Small intestine (tissue), 7 donors: Measurements from ENCODE around the gene INSYN1. TPM values are rescaled to one million over a fixed set of nuclear protein-coding genes. Genes with fewer than 3 reads are reported as not detected.

Experiments
- DNase-seq, 2 donors: peaks; one replicate each; pipeline versions ENCODE4 v3.0.0 to v3.0.0-alpha.2; 2013
- FAIRE-seq: peaks from 2 replicates; lab custom pipeline; 2012; peaks lifted over from hg19 to GRCh38; lab: Jason Lieb, UNC
- H3K27ac ChIP-seq, 3 donors: one replicate each; pipeline ENCODE4 v1.5.1; 2013; ENCODE audit warnings: low read length in 2 of 3, mild to moderate bottlenecking in 2 of 3, control low read depth in 1 of 3, inconsistent platforms in 1 of 3, low read depth in 1 of 3, moderate library complexity in 1 of 3
- H3K27me3 ChIP-seq, 3 donors: one replicate each; pipeline ENCODE4 v1.6.1; 2013; ENCODE audit warnings: low read length in 3 of 3, inconsistent platforms in 1 of 3; ENCODE audit not compliant: control insufficient read depth in 3 of 3, insufficient read depth in 3 of 3
- H3K36me3 ChIP-seq, 3 donors: one replicate each; pipeline ENCODE4 v1.6.1; 2013; ENCODE audit warnings: low read length in 3 of 3, inconsistent platforms in 1 of 3, low read depth in 1 of 3, mild to moderate bottlenecking in 1 of 3, moderate library complexity in 1 of 3; ENCODE audit not compliant: control insufficient read depth in 3 of 3, insufficient read depth in 2 of 3
- H3K4me1 ChIP-seq, 3 donors: one replicate each; pipeline ENCODE4 v1.6.1; 2013; ENCODE audit warnings: low read length in 2 of 3, inconsistent platforms in 1 of 3, low read depth in 1 of 3, mild to moderate bottlenecking in 1 of 3, moderate library complexity in 1 of 3; ENCODE audit not compliant: control insufficient read depth in 3 of 3, insufficient read depth in 2 of 3
- H3K4me3 ChIP-seq, 3 donors: one replicate each; pipeline ENCODE4 v1.5.1; 2013; ENCODE audit warnings: low read length in 3 of 3, control low read depth in 1 of 3, inconsistent platforms in 1 of 3, low read depth in 1 of 3, mild to moderate bottlenecking in 1 of 3, moderate library complexity in 1 of 3
- H3K9me3 ChIP-seq, 2 donors: one replicate each; pipeline ENCODE4 v1.6.1; 2013; ENCODE audit warnings: low read depth in 1 of 2, low read length in 1 of 2; ENCODE audit not compliant: control insufficient read depth in 2 of 2, insufficient read depth in 1 of 2
- WGBS, 3 donors: extraction: QIAGEN DNeasy Blood & Tissue Kit; methylation state at CpG; one replicate each; pipeline ENCODE4 v1.1.7; 2013; 5-methylcytosine and 5-hydroxymethylcytosine counted together
- polyA plus RNA-seq, 4 donors: library from polyadenylated mRNA; stranded (reverse) in 3 of 4; unstranded in 1 of 4; fragments of 200-250 nt in 3 of 4; fragments of 120-200 nt in 1 of 4; gene quantifications; one replicate each; pipeline versions ENCODE4 v1.2.1 to v1.2.3, GENCODE V29; 2013
- donor health status: healthy with polysubstance abuse.
- donor health status: control.
- donor health status: control.
- donor health status: Bipolar disorder and iron deficiency.
- donor health status: healthy.

INSYN1 gene
- polyA plus RNA-seq, 4 donors, result 1.9 to 2.2 (median 1.9) TPM; not detected in 1

GRCh38 chr15:73749971-73750370, 3.2 kb downstream of the INSYN1 start:
- no peak for FAIRE-seq
- no peaks in the 10 kb centered on the region for H3K9me3 ChIP-seq
- 76 to 88% (median 87%) methylated on average over 5 of the region's 5 CpGs for WGBS, 3 donors
- H3K27me3 ChIP-seq, result peaks cover 2 to 61% (median 18%) of the 10 kb centered on the region in 3 donors
- H3K4me1 ChIP-seq, result peaks cover 0 to 2% (median 0%) of the 10 kb centered on the region in 3 donors
- DNase-seq, result no peak
- H3K4me3 ChIP-seq, result no peak overlapping the region
- H3K27ac ChIP-seq, result no peak overlapping the region
- no peaks in the 10 kb centered on the region for H3K36me3 ChIP-seq

DNA sequence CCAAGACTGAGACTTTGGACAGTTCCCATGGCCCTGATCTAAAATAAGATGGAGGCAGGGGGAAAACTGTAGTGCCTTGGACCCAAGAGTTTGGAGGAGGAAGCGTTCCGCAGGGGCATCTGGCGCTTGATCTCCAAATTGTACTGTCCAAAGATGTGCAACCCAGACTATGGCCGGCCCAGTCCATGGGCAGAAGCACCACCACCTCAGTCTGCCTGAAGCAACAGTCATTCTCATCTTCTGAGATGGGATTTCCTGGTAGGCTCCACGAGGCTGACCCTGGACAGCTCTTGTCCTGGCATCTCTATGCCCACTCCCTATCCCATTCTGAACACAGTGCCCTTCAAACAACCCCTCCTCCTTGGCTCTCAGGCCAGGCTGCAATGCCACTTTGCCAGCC, 3.6 kb downstream of the INSYN1 start:
- Histone ChIP-seq H3K4me3 (no peak overlapping the region), H3K4me1 (peaks cover 0 to 2% (median 0%) of the 10 kb centered on the region in 3 donors), H3K9me3 (no peaks in the 10 kb centered on the region), H3K27me3 (peaks cover 2 to 56% (median 17%) of the 10 kb centered on the region in 3 donors), H3K27ac (no peak overlapping the region), H3K36me3 (no peaks in the 10 kb centered on the region)
- no peak for DNase-seq
- WGBS, 3 donors, result 79 to 88% (median 83%) methylated on average over 5 of the region's 5 CpGs
- FAIRE-seq, result no peak

DNA sequence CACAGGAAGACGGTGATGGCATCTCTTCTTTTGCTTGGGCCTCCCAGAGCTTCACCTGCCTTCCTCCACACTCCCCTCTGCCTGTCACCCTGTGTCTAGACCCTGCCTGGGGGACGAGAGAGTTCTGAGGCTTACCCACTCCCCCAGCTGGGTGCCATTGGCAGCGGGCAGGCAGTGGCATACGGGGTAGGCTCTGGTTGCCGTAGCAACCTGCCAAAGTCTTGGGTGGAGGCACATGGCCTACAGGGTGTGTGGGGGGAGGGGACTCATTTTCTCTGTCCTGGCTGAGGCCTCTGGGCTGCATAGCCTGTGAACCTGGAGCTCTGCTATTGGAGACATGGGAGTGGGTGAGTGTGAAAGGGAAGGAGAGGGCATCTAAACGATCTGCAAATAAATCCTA, 4.4 kb downstream of the INSYN1 start:
- Histone ChIP-seq H3K27ac (no peak overlapping the region), H3K4me1 (peaks cover 0 to 2% (median 0%) of the 10 kb centered on the region in 3 donors), H3K4me3 (no peak overlapping the region), H3K27me3 (peaks cover 2 to 49% (median 12%) of the 10 kb centered on the region in 3 donors), H3K36me3 (no peaks in the 10 kb centered on the region), H3K9me3 (no peaks in the 10 kb centered on the region)
- 59 to 67% (median 60%) methylated on average over 6 of the region's 6 CpGs for WGBS, 3 donors
- DNase-seq, result no peak
- FAIRE-seq, result no peak

DNA sequence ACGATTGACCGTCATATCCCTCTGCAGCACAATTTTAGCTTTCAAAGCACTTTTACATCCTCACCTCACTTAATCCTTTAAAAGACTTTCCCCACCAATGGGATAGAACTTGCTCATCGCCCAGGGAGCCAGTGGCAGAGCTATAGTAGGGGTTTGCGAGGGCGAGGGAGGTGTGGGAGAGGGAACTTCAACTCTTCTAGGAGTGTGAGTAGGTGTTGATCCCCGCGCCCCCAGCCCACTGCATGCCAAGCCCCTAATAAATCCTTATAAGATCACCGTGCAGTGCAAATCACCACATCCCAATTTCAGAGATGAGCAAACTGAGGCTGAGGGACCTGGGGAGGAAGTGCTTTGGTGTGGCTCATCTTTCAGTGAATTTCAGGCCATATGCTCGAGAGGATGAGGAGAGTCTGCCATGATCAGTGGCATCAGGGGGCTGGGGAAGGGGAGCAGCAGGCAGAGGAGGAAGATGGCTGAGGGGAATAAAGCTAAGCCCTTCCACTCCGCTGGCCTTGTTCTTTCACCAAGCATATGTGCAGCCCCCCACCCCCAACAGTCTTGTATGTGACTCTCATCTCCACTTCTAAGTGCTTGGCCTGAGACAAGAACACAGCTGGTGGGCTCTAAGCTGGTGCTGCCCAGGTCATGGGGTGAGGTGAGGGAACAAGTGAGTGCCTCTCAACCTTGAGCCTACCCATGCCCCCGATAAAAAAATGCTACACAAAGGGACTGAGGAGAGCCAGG, 5.1 kb downstream of the INSYN1 start:
- H3K4me3 ChIP-seq, result no peak overlapping the region
- H3K9me3 ChIP-seq, result no peaks in the 10 kb centered on the region
- 79 to 81% (median 80%) methylated on average over 11 of the region's 11 CpGs for WGBS, 3 donors
- FAIRE-seq, result no peak
- DNase-seq, result no peak
- no peaks in the 10 kb centered on the region for H3K4me1 ChIP-seq
- H3K27ac ChIP-seq, result no peak overlapping the region
- H3K36me3 ChIP-seq, result no peaks in the 10 kb centered on the region
- H3K27me3 ChIP-seq, result peaks cover under 1 to 44% (median 7%) of the 10 kb centered on the region in 3 donors

GRCh38 chr15:73746883-73747282, 6.3 kb downstream of the INSYN1 start:
- DNase-seq (peak in 1 of 2 donors; percentile 23), FAIRE-seq (no peak)
- WGBS, 3 donors, result 14 to 27% (median 16%) methylated on average over 7 of the region's 7 CpGs
- Histone ChIP-seq H3K27me3 (peaks cover 0 to 39% (median 7%) of the 10 kb centered on the region in 3 donors), H3K36me3 (no peaks in the 10 kb centered on the region), H3K9me3 (no peaks in the 10 kb centered on the region), H3K27ac (no peak overlapping the region), H3K4me1 (no peaks in the 10 kb centered on the region), H3K4me3 (no peak overlapping the region)

DNA sequence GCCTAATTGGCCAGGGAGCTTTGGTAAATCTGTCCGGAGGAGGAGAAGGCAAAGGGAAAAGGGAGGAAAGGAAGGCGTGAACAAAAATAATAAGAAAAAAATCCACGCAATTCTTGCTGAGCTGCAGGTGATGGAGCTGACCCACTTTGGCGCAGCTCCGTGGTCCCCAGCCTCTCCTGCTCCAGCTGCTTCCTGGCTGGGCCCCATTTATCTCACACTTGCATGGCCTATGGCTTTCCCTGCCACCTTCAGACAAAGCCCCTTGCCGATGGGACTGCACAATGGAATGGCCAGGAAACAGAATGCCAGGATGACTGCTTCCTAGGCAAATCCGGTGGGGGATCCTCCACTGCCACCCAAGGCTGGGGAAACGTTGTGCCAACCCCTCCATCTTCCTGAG, 6.9 kb downstream of the INSYN1 start:
- Histone ChIP-seq H3K4me3 (no peak overlapping the region), H3K9me3 (no peaks in the 10 kb centered on the region), H3K4me1 (no peaks in the 10 kb centered on the region), H3K27me3 (peaks cover 0 to 33% (median 7%) of the 10 kb centered on the region in 3 donors), H3K27ac (no peak overlapping the region), H3K36me3 (no peaks in the 10 kb centered on the region)
- DNase-seq (no peak), FAIRE-seq (no peak)
- 53 to 66% (median 64%) methylated on average over 8 of the region's 8 CpGs for WGBS, 3 donors

- FAIRE-seq, result no peak
- WGBS, 3 donors, result 41 to 58% (median 42%) methylated on average over 7 of the region's 7 CpGs
- peaks cover 0 to 25% (median 3%) of the 10 kb centered on the region in 3 donors for H3K27me3 ChIP-seq
- no peaks in the 10 kb centered on the region for H3K4me1 ChIP-seq
- H3K36me3 ChIP-seq, result no peaks in the 10 kb centered on the region
- no peaks in the 10 kb centered on the region for H3K9me3 ChIP-seq
- DNase-seq, result no peak
- no peak overlapping the region for H3K27ac ChIP-seq
- H3K4me3 ChIP-seq, result no peak overlapping the region
Observed at GRCh38 chr15:73745073-73745472, 8.1 kb downstream of the INSYN1 start.

- 39 to 81% (median 58%) methylated on average over 1 of the region's 1 CpG for WGBS, 3 donors
Observed at GRCh38 chr15:73744293-73744692, 8.9 kb downstream of the INSYN1 start.

More at GRCh38 chr15:73744293-73744692, 8.9 kb downstream of the INSYN1 start:
- H3K9me3 ChIP-seq, result no peaks in the 10 kb centered on the region
- H3K4me1 ChIP-seq, result no peaks in the 10 kb centered on the region
- H3K27me3 ChIP-seq, result peaks cover 0 to 18% (median 0%) of the 10 kb centered on the region in 3 donors
- FAIRE-seq (no peak), DNase-seq (no peak)
- no peak overlapping the region for H3K27ac ChIP-seq
- H3K4me3 ChIP-seq, result no peak overlapping the region
- no peaks in the 10 kb centered on the region for H3K36me3 ChIP-seq
